HL-60 (cell line): ENCODE data around the gene HNRNPUL1.

ENCODE experiments used
- CTCF ChIP-seq: IDR thresholded peaks from one replicate; pipeline ENCODE4 v1.5.1; 2011; ENCODE audit warnings: low read length, control low read depth, inconsistent platforms; ENCODE audit not compliant: insufficient read depth
- POLR2AphosphoS5 ChIP-seq: IDR thresholded peaks from 2 replicates; pipeline ENCODE4 v1.6.1; 2012; ENCODE audit warnings: low read depth
- REST ChIP-seq: IDR thresholded peaks from 2 replicates; pipeline ENCODE4 v1.6.1; 2012; ENCODE audit warnings: low read depth; ENCODE audit not compliant: insufficient replicate concordance
- SPI1 ChIP-seq: IDR thresholded peaks from 2 replicates; pipeline ENCODE4 v1.6.1; 2012; ENCODE audit warnings: low read depth, mild to moderate bottlenecking, borderline replicate concordance

- TF ChIP-seq CTCF (no peak), POLR2AphosphoS5 (no peak; the same call in 1 of the 2 replicates), REST (no peak), SPI1 (no peak)
These were observed 91.6 kb downstream of the HNRNPUL1 start for GRCh38 chr19:41355802-41356201.
